Panc1 (cell line): ENCODE data around the gene SYNC. TPM values are rescaled to one million over a fixed set of nuclear protein-coding genes. Genes with fewer than 3 reads are reported as not detected.

Source experiments
- ATAC-seq: fragments of 200-7000 bp; cut with Tn5 transposase; 2 replicates; pipeline ENCODE4 v1.9.1; 2020; ENCODE audit warnings: mild to moderate bottlenecking, moderate library complexity
- BruUV-seq: library from RNA; stranded (reverse); fragments of 400-500 nt; replicated peaks from 2 replicates; lab custom pipeline; 2021; lab: Mats Ljungman, UMichigan
- CTCF ChIA-PET: fragments of 300-600 bp; sonication (Branson Sonifier 250); formaldehyde crosslinking; loops from one replicate; lab custom pipeline; 2022; ENCODE audit warnings: antibody characterized with exemption; lab: Charles Lee
- POLR2A ChIA-PET: fragments of 300-600 bp; sonication (Branson Sonifier 250); formaldehyde crosslinking; loops from one replicate; lab custom pipeline; 2022; ENCODE audit warnings: antibody characterized with exemption; lab: Charles Lee
- DNase-seq: peaks from one replicate; pipeline ENCODE4 v3.0.0-alpha.2; 2010; ENCODE audit warnings: low read depth, low spot score
- H3K27ac ChIP-seq: 2 replicates; pipeline ENCODE4 v1.5.1; 2011; ENCODE audit warnings: mild to moderate bottlenecking, low read length, inconsistent platforms
- H3K27me3 ChIP-seq: fragments of 200-500 bp; sonication (Bioruptor generic); 2 replicates; pipeline ENCODE4 v1.6.0; 2014; ENCODE audit warnings: low read length, inconsistent platforms; ENCODE audit not compliant: control insufficient read depth, insufficient read depth
- H3K36me3 ChIP-seq: fragments of 200-500 bp; sonication (Bioruptor generic); 2 replicates; pipeline ENCODE4 v1.5.1; 2014; ENCODE audit warnings: inconsistent platforms, mild to moderate bottlenecking, low read length, moderate library complexity; ENCODE audit not compliant: control insufficient read depth, insufficient read depth
- H3K4me1 ChIP-seq: 2 replicates; pipeline ENCODE4 v1.5.1; 2011; ENCODE audit warnings: inconsistent platforms, mild to moderate bottlenecking, low read length, moderate library complexity; ENCODE audit not compliant: control insufficient read depth, insufficient read depth
- H3K4me3 ChIP-seq, 2 experiments: 2 replicates each; pipeline ENCODE4 v1.5.1; 2011 to 2012; ENCODE audit warnings: low read depth in 2 of 2, low read length in 2 of 2, mild to moderate bottlenecking in 2 of 2, inconsistent platforms in 1 of 2, moderate library complexity in 1 of 2
- H3K9me3 ChIP-seq: fragments of 200-500 bp; sonication (Bioruptor generic); 2 replicates; pipeline ENCODE4 v1.5.1; 2014; ENCODE audit warnings: low read depth, mild to moderate bottlenecking, inconsistent platforms, low read length, moderate library complexity; ENCODE audit not compliant: control insufficient read depth, insufficient read depth
- CTCF ChIP-seq: fragments of 450-650 bp; IDR thresholded peaks from 2 replicates; pipeline ENCODE4 v1.5.1; 2017; ENCODE audit warnings: mild to moderate bottlenecking
- POLR2AphosphoS5 ChIP-seq: IDR thresholded peaks from 2 replicates; pipeline ENCODE4 v1.6.1; 2012; ENCODE audit warnings: mild to moderate bottlenecking, low read depth, low read length, moderate library complexity
- REST ChIP-seq, 2 experiments: IDR thresholded peaks; 2 replicates each; pipeline ENCODE4 v1.6.1; 2011 to 2012; ENCODE audit warnings: low read depth in 2 of 2, control low read depth in 1 of 2, low read length in 1 of 2, mild to moderate bottlenecking in 1 of 2, moderate library complexity in 1 of 2; ENCODE audit not compliant: insufficient read depth in 1 of 2
- SIN3A ChIP-seq: IDR thresholded peaks from 2 replicates; pipeline ENCODE4 v1.6.1; 2012; ENCODE audit warnings: low read depth, mild to moderate bottlenecking, low read length, moderate library complexity, borderline replicate concordance; ENCODE audit not compliant: insufficient read depth
- TCF7L2 ChIP-seq: IDR thresholded peaks from 2 replicates; pipeline ENCODE4 v1.6.1; 2011; ENCODE audit warnings: mild to moderate bottlenecking, low read depth, low read length, inconsistent platforms
- in situ Hi-C: cut with HindIII; loops from 2 replicates; pipeline ENCODE4 v1.10.0; 2016; ENCODE audit warnings: low sequenced_read_pairs, low pct_unique_long_range_greater_than_20kb
- intact Hi-C: fragments of 100-400 bp; cut with micrococcal nuclease; formaldehyde crosslinking; loops from one replicate; pipeline ENCODE4 v1.10.0; 2022; ENCODE audit not compliant: unreplicated experiment
- total RNA-seq: library from RNA; stranded (reverse); gene quantifications from one replicate; pipeline ENCODE4 v1.2.1, GENCODE V29; 2021; ENCODE audit not compliant: unreplicated experiment

The SYNC gene
- total RNA-seq, 1 experiment from 2014 or later: 1.3 TPM

DNA sequence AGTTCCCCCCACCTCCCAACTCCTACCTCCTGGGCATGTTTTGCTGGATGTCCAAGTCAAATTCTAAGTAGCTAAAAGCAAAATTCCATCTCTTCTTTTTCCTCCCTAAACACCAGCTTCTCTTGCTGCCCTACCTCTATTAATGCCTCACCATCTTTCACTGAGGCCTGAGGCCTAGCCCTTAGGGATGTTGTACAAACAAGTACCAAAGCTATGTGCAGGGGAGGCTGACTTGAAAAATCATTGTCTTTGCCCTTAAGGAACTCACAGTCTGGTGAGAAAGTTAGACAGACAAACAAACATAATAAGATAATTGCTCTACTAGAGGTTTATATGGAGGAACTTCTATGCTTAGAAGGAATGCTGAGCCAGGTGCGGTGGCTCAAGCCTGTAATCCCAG lies 25.3 kb upstream of the SYNC start:
- in situ Hi-C loops: no loop called here
- Histone ChIP-seq H3K9me3 (no peaks in the 10 kb centered on the region), H3K27ac (no peak overlapping the region), H3K4me3 (no peak overlapping the region), H3K27me3 (no peaks in the 10 kb centered on the region), H3K36me3 (no peaks in the 10 kb centered on the region), H3K4me1 (peaks cover 13% of the 10 kb centered on the region; the same call in 1 of the 2 replicates)
- ATAC-seq: no peak
- intact Hi-C loops: no loop called here
- ChIA-PET CTCF (interaction anchor here (1.2 kb wide), 1 partner anchor 15 kb away, joined by 3 read pairs; no protein-coding TSS in a partner anchor), POLR2A (interaction anchor here (0.6 kb wide), 1 partner anchor 30 kb away, joined by 3 read pairs; no protein-coding TSS in a partner anchor)
- no TSS peak for BruUV-seq
- TF ChIP-seq CTCF (no peak), POLR2AphosphoS5 (no peak), REST (IDR thresholded peaks at IDR 0.05; ENCODE audit: insufficient read depth in 1 of 2, low read depth in 2 of 2, low read length in 1 of 2) (no peak), TCF7L2 (no peak), SIN3A (no peak)
- no peak for DNase-seq

GRCh38 chr1:32725615-32725982 lies 23.0 kb upstream of the SYNC start:
- no peak for TF ChIP-seq CTCF
- TF ChIP-seq TCF7L2: no peak
- no peak for TF ChIP-seq REST (IDR thresholded peaks at IDR 0.05; ENCODE audit: insufficient read depth in 1 of 2, low read depth in 2 of 2, low read length in 1 of 2)
- TF ChIP-seq POLR2AphosphoS5: no peak
- no peak for TF ChIP-seq SIN3A
- ChIA-PET CTCF (interaction anchor here (1.3 kb wide), 1 partner anchor 47 kb away, joined by 4 read pairs; no protein-coding TSS in a partner anchor), POLR2A (interaction anchor here (0.6 kb wide), 1 partner anchor 485 kb away, joined by 3 read pairs; no protein-coding TSS in a partner anchor)
- DNase-seq: no peak
- in situ Hi-C loops: no loop called here
- BruUV-seq: no TSS peak
- H3K36me3 ChIP-seq: no peaks in the 10 kb centered on the region
- peaks cover 13% of the 10 kb centered on the region; the same call in 1 of the 2 replicates for H3K4me1 ChIP-seq
- H3K9me3 ChIP-seq: no peaks in the 10 kb centered on the region
- ATAC-seq: no peak
- intact Hi-C loops: no loop called here
- no peak overlapping the region; the same call in 1 of the 2 replicates for H3K27ac ChIP-seq
- no peaks in the 10 kb centered on the region for H3K27me3 ChIP-seq
- no peak overlapping the region for H3K4me3 ChIP-seq
